Measurements from ENCODE around the gene TNS3.

TNS3 gene

GRCh38 chr7:47314248-47314647 is 267.7 kb downstream of the TNS3 start:
- no peak for DNase-seq

DNA sequence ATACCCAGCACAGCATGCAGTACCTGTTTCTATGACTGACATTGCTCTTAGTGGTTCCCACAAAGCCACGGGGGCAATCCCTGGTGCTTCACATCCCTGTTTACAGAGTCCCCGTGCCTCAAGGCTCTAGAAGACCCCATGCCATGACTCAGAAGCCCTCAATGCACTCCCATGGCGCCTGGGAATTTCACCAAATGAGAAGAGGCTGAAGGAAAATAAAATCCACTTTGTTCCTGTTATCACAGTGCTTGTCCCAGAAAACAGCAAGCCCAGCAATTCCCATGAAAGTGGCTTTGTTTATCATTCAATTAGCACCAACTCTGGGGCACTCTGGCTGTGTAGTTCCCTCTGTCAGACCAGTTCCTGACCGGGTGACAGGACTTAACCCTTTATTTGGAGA is 268.3 kb downstream of the TNS3 start:
- DNase-seq, result no peak

- DNase-seq, result no peak
Observed at GRCh38 chr7:47311891-47312290, 270.0 kb downstream of the TNS3 start.

- DNase-seq, result no peak
Observed at GRCh38 chr7:47310020-47310419, 271.9 kb downstream of the TNS3 start.

DNA sequence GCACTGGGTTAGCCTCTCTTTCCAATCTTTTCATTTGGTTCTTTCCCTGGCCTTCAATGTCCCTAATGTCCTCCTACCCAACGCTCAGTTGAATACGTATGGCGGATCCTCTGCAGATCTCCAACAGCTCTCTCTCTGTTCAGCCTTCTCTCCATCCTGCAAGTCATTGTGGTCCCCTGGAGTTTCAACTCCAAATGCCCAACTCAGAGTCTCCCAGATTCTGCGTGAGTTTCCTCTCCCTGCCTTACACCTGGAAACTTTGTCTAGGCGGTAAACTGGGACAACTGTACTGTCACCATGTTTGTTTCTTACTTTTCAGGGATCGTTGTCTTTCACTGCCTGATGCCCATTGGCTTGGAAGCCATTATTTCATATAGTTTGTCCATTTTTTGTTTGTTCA is 273.1 kb downstream of the TNS3 start:
- DNase-seq, result no peak

DNA sequence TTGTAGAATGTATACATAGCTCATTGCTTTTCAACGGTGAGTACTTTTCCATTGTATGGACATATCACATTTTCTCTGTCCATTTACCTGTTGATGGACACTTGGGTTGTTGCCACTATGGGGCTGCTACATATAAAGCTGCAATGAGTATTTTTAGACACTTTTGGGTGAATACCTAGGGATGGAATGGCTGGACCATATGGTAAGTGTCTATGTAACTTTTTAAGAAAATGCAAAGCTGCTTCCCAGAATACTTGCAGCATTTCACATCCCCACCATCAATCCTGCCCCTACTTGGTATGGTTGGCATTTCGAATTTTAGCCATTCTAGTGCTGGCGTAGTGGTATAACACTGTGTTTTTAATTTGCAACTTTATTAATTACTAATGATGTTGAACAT is 274.6 kb downstream of the TNS3 start:
- no peak for DNase-seq

DNA sequence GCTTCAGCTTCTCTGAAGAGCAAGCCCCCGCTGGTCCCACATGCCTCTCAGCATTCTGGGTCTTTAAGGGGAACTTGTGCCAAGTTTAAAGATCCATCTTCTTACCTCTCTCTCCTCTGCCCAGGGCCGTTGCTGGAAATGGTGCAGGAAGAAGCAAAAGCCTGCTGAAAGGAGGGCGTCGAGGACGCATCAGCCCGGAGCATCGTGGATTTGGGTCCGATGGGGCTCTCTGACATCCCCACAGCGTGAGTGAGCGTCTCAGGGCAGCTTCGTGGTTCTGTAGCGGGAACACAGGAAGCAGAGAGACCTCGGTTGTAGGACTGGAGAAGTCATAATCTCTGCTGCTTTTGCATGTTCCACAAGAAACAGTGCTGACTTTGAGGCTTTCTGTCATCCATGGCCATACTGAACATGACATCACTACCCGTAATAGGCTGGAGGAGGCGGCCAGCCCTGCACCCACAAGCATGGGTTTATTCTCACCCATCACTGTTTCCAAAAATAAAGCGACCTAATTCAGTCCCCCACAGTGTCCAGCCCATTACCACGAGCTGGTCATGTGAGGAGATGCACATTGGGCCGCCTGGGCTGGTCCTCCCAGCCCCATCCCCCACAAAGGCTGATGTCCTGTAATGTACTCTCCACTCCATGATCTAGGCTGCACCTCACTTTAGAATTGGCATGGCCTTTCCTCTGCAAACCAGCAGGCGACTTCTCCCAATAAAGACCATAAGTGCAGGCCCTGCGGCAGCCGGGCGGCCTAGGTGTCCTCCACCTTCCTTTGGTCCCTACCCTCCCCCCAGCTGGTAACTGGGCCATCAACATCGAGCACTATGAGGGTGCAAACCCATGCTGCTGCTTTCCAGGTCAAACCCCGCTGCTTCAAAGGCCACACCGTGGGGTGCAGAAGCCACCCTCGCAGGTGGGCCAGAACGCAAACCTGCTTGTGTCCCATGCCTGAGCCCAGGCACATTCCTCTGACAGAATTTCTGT is 276.9 kb downstream of the TNS3 start:
- DNase-seq, result no peak

DNA sequence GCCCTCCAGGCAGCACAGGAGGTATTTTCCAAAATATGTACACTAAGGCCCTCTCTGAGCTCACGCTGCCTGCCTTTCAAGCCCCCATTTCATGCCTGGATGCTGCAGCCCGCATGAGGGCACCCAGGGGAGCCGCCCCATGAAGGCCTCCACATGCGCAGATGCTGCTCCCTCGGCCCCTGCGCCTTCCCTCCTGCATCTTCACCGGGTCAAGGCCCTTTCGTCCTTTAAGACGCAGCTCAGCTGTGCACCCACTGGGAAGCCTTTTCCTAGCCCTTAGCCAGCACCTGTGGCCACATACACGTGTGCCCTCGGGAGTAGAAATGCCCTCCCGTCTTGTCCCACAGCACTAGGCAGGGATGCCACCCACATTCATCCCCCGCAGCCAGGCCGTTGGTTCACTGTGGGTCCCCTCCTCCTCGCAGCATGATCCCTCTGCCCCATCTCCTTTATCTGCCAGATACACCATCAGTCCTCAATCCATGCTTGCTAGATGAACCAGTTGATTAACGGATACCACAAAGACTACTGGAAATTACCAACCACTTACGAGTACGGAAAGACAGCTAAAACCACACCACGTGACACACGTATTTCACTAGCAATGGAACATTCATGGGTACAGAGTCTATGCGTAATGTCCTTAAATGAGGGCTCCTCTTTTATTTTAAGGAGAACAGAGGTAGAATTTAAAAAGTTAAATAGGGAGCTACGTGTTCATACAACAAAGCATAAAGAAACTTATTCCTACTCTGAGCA is 278.0 kb downstream of the TNS3 start:
- no peak for DNase-seq

- DNase-seq, result no peak
Observed at GRCh38 chr7:47303014-47303694, 278.8 kb downstream of the TNS3 start.

GRCh38 chr7:47302560-47302959 is 279.4 kb downstream of the TNS3 start:
- no peak for DNase-seq

GRCh38 chr7:47301657-47302295 is 280.1 kb downstream of the TNS3 start:
- no peak for DNase-seq

DNA sequence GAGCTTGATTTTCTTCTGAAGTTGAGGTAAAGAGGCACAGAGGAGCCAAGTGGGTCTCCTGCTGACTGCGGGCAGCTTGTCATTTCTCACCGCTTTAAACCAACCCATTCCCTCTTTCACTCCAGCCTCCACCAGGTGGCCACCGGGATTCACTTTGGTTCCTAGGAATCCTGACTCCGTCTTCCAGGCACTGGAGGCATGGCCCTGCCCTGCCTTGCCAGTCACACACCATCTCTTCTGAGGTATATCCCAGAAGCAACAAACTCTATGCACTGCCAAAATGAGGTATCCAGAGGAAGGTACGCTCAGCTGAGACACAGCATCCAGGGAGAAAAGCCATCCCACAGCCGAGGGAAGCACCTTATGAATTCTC is 280.8 kb downstream of the TNS3 start:
- no peak for DNase-seq

GRCh38 chr7:47300472-47301104 is 281.3 kb downstream of the TNS3 start:
- DNase-seq, result no peak

GRCh38 chr7:47299496-47299895 is 282.4 kb downstream of the TNS3 start:
- DNase-seq, result no peak

- DNase-seq, result no peak
Observed at GRCh38 chr7:47298636-47299035, 283.3 kb downstream of the TNS3 start.

DNA sequence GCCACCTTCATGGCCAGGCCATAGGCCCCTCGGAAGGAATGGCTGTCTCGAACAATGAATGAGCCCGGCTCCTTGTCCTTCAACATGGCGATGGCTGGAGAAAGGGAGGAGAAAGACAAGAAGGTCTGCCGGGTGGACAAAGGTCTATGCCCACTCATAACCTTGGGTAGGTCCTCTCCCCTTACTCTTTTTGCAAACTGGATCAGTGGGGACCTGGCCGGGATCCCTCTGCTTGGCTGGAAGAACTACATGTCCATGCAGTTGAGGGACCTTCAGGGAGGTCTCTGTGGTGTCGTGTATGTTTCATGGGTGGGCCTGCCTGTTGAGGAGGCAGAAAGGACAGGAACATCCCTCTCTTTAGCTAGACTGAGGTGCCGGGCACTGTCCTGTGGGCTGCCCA is 284.8 kb downstream of the TNS3 start:
- no peak for DNase-seq

GRCh38 chr7:47295606-47296005 is 286.3 kb downstream of the TNS3 start:
- no peak for DNase-seq

DNA sequence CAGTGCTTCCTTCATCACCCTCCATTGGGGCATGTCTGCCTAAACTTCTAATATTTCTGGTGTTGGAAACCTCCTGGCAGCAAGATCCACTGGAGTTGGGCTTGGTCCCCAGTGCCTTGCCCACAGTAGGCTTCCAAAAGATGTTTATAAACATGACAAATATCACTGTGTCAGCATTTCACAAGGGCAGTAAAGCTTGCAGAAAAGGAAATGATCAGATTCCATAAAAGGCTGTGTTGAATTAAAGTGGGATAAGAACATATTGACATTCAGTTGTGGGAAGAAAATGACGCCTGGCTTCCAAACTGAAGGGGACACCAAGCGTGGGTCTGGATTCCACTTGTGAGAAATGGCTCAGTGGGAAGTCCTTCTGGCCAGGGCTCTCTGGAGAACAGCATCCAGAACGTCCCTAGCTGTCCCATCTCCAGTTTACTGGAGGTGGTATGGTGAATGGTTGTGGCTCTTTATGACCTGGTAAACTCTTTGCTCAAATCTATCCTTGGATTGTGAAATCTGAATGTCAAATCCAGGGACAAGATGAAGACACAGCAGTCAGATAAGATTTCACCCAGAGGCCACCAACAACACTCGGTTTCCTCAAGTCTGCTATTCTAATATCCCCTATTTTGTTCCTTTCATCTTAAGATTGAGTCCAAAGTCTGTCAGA is 287.2 kb downstream of the TNS3 start:
- DNase-seq, result no peak

DNA sequence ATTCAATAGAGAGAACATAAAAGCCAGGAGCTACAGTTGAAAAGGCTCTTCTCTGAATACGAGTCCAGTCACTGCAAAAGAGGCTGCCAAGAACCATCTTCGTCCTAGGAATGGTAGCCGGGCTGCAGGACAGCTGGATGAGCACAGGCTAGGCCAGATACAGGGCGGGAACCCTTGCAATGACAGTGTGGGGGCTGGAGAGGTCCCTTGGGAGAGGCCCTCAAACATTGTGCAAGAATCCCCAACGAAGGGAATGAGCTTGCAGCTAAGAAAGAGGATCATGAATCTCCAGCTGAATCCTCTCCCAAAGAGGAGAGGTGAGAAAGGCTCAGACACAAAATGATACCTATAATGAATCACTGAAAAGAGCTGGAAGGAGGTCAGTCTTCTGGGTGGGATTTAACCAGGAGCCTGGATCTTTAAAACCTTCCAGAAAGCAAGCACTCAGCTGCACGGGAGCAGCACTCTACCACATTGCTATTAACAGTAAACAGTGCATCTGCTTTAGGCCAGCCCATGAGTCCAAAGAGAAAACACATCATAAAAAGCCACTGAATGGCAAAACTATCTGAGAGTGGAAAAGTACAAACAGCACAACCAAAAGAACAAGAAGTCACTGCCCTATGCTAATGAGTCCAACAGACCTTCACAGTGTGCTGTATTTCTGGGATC is 287.9 kb downstream of the TNS3 start:
- DNase-seq, result no peak

GRCh38 chr7:47292832-47293309 is 289.0 kb downstream of the TNS3 start:
- DNase-seq, result no peak

DNA sequence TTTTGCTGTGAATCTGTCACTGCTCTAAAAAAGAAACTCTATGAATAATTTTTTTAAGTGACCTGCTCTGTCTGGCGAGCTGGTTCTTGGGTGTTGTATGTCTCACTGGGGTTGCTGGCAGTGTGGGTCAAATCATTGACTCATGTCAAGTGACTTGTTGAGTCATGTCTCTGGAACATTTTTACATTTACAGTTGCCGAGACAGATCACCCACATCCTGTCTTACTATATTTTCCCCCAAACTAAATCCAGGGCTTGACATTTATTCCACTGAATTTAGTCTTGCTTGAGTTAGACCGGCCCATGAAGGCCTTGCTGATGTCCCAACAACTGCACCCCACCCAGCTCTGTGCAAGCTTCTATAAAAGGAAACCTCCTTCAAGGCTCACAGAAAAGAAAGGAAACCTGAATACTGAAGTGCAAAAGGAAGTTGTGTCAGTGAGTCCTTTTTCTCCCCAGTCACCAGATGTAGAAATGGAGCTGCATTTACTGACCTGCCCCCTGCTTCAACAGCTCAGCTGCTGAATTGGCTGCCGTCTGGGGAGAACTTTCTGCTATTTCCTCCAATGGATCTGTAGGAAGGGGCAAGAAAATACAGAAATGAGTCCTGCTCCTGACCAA is 290.3 kb downstream of the TNS3 start:
- DNase-seq, result no peak

Measured in activated CD8-positive, alpha-beta memory T cell treated with anti-CD3 and anti-CD28 coated beads, Interleukin-2, amount 50 U/mL, for 48 hours (primary cell).